Gastrocnemius medialis (tissue), 4 donors: ENCODE results near the gene ESPL1. TPM values are rescaled to one million over a fixed set of nuclear protein-coding genes. Genes with fewer than 3 reads are reported as not detected.

Experiments
- ATAC-seq, 2 donors: fragments of 150-250 bp; one replicate each; pipeline ENCODE4 v1.9.1; 2016
- DNase-seq, 2 donors: peaks; one replicate each; pipeline ENCODE4 v3.0.0-alpha.2; 2019
- H3K27ac ChIP-seq, 4 donors: fragments of 200-600 bp; sonication (generic); 1 replicate in 1 of 4; 2 replicates in 3 of 4; pipeline ENCODE4 v1.5.1; 2016 to 2018; ENCODE audit warnings: mild to moderate bottlenecking in 2 of 4, moderate library complexity in 1 of 4
- H3K27me3 ChIP-seq, 3 donors: fragments of 200-600 bp; sonication (generic) in 2 of 3; 1 replicate in 1 of 3; 2 replicates in 2 of 3; pipeline versions ENCODE4 v1.5.1 to v1.6.0; 2016 to 2019; ENCODE audit warnings: mild to moderate bottlenecking in 1 of 3, moderate library complexity in 1 of 3
- H3K36me3 ChIP-seq, 2 donors: fragments of 200-600 bp; sonication (generic) in 1 of 2; one replicate each; pipeline ENCODE4 v1.5.1; 2017 to 2018
- H3K4me1 ChIP-seq, 2 donors: fragments of 200-600 bp; sonication (generic) in 1 of 2; one replicate each; pipeline ENCODE4 v1.5.1; 2016 to 2017; ENCODE audit warnings: mild to moderate bottlenecking in 2 of 2
- H3K4me3 ChIP-seq, 4 donors: fragments of 200-600 bp; sonication (generic) in 3 of 4; 1 replicate in 1 of 4; 2 replicates in 3 of 4; pipeline ENCODE4 v1.5.1; 2016 to 2019; ENCODE audit warnings: mild to moderate bottlenecking in 2 of 4
- H3K9me3 ChIP-seq, 3 donors: fragments of 200-600 bp; sonication (generic) in 2 of 3; 1 replicate in 1 of 3; 2 replicates in 2 of 3; pipeline ENCODE4 v1.5.1; 2016 to 2019
- POLR2A ChIP-seq, 2 donors: fragments of 450-650 bp; IDR thresholded peaks; one replicate each; pipeline ENCODE4 v1.6.1; 2017; ENCODE audit warnings: antibody characterized with exemption in 2 of 2, mild to moderate bottlenecking in 2 of 2, moderate library complexity in 2 of 2
- in situ Hi-C, 4 donors: fragments of 200-750 bp; cut with MboI; loops; one replicate each; pipeline versions ENCODE4 v1.15.0 to v1.8.0; 2017; ENCODE audit warnings: low sequenced_read_pairs in 4 of 4
- intact Hi-C: fragments of 100-400 bp; cut with DNase I; formaldehyde crosslinking; loops from one replicate; pipeline ENCODE4 v1.15.1; 2023; ENCODE audit warnings: low total_unique reads
- total RNA-seq, 4 donors: library from RNA; depleted of rRNA; stranded (reverse); fragments of >200 nt; gene quantifications; one replicate each; pipeline versions ENCODE4 v1.1.0 to v1.2.3, GENCODE V29; 2016
- TF ChIP-seq, protein P1 (sequence below), 5 experiments: fragments of 450-650 bp in 3 of 5; fragments of 200-600 bp in 2 of 5; sonication (generic) in 2 of 5; IDR thresholded peaks in 4 of 5; conservative IDR thresholded peaks in 1 of 5; 1 replicate in 4 of 5; 2 replicates in 1 of 5; pipeline ENCODE4 v1.5.1; 2016 to 2019; ENCODE audit warnings: antibody characterized with exemption in 5 of 5, mild to moderate bottlenecking in 3 of 5, moderate library complexity in 3 of 5

ESPL1 gene
- total RNA-seq, 4 donors from 2014 or later = 0.20 to 0.44 (median 0.24) TPM; not detected in 1

DNA sequence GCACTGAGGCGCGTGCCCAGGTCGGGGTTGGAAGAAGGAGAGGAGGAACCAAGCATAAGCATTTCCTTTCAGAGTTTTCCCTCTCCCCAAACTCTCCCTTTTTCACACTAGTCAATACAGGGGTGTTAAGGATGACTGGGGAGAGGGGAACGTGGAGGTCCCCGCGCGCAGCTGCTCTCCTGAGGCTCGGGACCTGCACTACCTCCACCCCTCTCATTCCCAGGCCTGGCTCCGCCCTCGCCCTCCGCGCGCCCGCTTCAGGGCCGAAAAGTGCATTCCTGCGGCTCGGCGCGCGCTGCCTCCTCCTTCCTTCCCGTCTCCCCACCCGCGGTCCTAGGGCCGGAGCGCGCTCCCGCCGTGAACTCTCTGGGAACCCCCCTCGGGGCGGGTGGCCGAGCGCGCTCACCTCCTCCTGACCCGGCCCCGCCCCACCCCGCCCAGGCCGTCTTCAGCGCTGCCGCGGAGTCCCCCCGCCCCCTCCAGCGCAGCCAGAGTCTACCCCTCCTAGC lies 47.4 kb upstream of the ESPL1 start:
- Histone ChIP-seq H3K9me3 (no peaks in the 10 kb centered on the region), H3K4me1 (peaks cover 38 to 60% of the 10 kb centered on the region in 2 donors), H3K27ac (peak overlapping the region; percentile 98 to 100 (median 98)), H3K4me3 (peak overlapping the region; percentile 74 to 83 (median 75)), H3K27me3 (no peaks in the 10 kb centered on the region), H3K36me3 (no peaks in the 10 kb centered on the region)
- TF ChIP-seq POLR2A (IDR thresholded peaks at IDR 0.05) = no peak
- TF ChIP-seq, protein P1, sequence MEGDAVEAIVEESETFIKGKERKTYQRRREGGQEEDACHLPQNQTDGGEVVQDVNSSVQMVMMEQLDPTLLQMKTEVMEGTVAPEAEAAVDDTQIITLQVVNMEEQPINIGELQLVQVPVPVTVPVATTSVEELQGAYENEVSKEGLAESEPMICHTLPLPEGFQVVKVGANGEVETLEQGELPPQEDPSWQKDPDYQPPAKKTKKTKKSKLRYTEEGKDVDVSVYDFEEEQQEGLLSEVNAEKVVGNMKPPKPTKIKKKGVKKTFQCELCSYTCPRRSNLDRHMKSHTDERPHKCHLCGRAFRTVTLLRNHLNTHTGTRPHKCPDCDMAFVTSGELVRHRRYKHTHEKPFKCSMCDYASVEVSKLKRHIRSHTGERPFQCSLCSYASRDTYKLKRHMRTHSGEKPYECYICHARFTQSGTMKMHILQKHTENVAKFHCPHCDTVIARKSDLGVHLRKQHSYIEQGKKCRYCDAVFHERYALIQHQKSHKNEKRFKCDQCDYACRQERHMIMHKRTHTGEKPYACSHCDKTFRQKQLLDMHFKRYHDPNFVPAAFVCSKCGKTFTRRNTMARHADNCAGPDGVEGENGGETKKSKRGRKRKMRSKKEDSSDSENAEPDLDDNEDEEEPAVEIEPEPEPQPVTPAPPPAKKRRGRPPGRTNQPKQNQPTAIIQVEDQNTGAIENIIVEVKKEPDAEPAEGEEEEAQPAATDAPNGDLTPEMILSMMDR (IDR thresholded peaks at IDR 0.05 in 4 of 5, conservative IDR thresholded peaks at IDR 0.05 in 1 of 5) = no peak
- ATAC-seq (peak; percentile 81 to 83), DNase-seq (peak; percentile 80 to 81)
- intact Hi-C loops = loop anchor here (1.0 kb wide), 2 partner anchors 31 to 40 kb away; partner anchors contain the start of genes CSAD and ZNF740
- in situ Hi-C loops = no loop called here

- ATAC-seq (peak; percentile 64), DNase-seq (peak; percentile 47 to 64)
- Histone ChIP-seq H3K4me3 (peak overlapping the region; percentile 74 to 83 (median 75)), H3K9me3 (no peaks in the 10 kb centered on the region), H3K27ac (peak overlapping the region; percentile 98 to 100 (median 98)), H3K36me3 (no peaks in the 10 kb centered on the region), H3K4me1 (peaks cover 31 to 57% of the 10 kb centered on the region in 2 donors), H3K27me3 (no peaks in the 10 kb centered on the region)
- in situ Hi-C loops (no loop called here), intact Hi-C loops (loop anchor here (1.0 kb wide), 2 partner anchors 30 to 41 kb away; partner anchors contain the start of genes CSAD and ZNF740)
- TF ChIP-seq, protein P1 (IDR thresholded peaks at IDR 0.05 in 4 of 5, conservative IDR thresholded peaks at IDR 0.05 in 1 of 5) = peak in 2 of 5 experiments; percentile 25 to 33
- peak; percentile 47 to 71 for TF ChIP-seq POLR2A (IDR thresholded peaks at IDR 0.05)
Measured at GRCh38 chr12:53221203-53222080, 46.7 kb upstream of the ESPL1 start.

GRCh38 chr12:53222170-53222721 lies 45.9 kb upstream of the ESPL1 start:
- peak overlapping the region; percentile 98 to 100 (median 98) for H3K27ac ChIP-seq
- in situ Hi-C loops = no loop called here
- H3K4me3 ChIP-seq = peak overlapping the region; percentile 74 to 83 (median 75)
- H3K9me3 ChIP-seq = no peaks in the 10 kb centered on the region
- intact Hi-C loops = no loop called here
- H3K36me3 ChIP-seq = no peaks in the 10 kb centered on the region
- H3K4me1 ChIP-seq = peaks cover 23 to 50% of the 10 kb centered on the region in 2 donors
- ATAC-seq = no peak
- TF ChIP-seq POLR2A (IDR thresholded peaks at IDR 0.05) = no peak
- TF ChIP-seq, protein P1 (IDR thresholded peaks at IDR 0.05 in 4 of 5, conservative IDR thresholded peaks at IDR 0.05 in 1 of 5) = no peak
- no peaks in the 10 kb centered on the region for H3K27me3 ChIP-seq
- no peak for DNase-seq

DNA sequence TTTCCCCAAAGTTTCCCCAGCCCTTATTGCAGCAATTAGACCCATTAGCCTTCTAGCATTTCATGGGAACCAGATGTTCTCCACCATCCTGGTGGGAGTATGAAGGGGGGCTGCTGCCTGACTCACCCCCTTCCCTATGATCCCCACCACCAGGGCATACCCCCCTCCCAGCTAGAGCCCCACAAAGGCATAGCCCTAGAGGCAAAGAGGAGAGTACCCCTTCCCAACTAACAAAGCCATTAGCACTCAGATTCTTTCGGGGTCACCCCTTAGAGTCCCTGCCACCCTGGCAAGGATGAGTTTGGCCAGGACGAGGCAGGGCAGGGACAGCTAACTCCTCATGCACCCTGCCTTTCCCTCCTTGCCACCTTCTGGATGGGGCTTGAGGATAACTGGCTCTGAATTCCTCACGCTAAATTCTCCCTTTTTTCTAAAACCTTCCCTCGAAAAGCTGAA lies 45.3 kb upstream of the ESPL1 start:
- Histone ChIP-seq H3K36me3 (no peaks in the 10 kb centered on the region), H3K27ac (peak overlapping the region; percentile 98 to 100 (median 98)), H3K4me3 (no peak overlapping the region), H3K27me3 (no peaks in the 10 kb centered on the region), H3K4me1 (peaks cover 17 to 44% of the 10 kb centered on the region in 2 donors), H3K9me3 (no peaks in the 10 kb centered on the region)
- DNase-seq (no peak), ATAC-seq (no peak)
- in situ Hi-C loops (no loop called here), intact Hi-C loops (no loop called here)
- TF ChIP-seq POLR2A (IDR thresholded peaks at IDR 0.05) = no peak
- TF ChIP-seq, protein P1 (IDR thresholded peaks at IDR 0.05 in 4 of 5, conservative IDR thresholded peaks at IDR 0.05 in 1 of 5) = no peak
